Retinal pigment epithelial cell (primary cell): ENCODE data around the gene LYST.

Experiments used
- DNase-seq: peaks from one replicate; pipeline ENCODE4 v3.0.0-alpha.2; 2010; ENCODE audit warnings: low read depth
- H3K4me3 ChIP-seq: 2 replicates; pipeline ENCODE4 v1.5.1; 2011; ENCODE audit warnings: mild to moderate bottlenecking, low read length, control low read depth, moderate library complexity
- TF ChIP-seq, protein P1 (sequence below): conservative IDR thresholded peaks from 2 replicates; pipeline ENCODE4 v1.5.1; 2011; ENCODE audit warnings: low read depth, low read length, control low read depth, inconsistent platforms

LYST gene

DNA sequence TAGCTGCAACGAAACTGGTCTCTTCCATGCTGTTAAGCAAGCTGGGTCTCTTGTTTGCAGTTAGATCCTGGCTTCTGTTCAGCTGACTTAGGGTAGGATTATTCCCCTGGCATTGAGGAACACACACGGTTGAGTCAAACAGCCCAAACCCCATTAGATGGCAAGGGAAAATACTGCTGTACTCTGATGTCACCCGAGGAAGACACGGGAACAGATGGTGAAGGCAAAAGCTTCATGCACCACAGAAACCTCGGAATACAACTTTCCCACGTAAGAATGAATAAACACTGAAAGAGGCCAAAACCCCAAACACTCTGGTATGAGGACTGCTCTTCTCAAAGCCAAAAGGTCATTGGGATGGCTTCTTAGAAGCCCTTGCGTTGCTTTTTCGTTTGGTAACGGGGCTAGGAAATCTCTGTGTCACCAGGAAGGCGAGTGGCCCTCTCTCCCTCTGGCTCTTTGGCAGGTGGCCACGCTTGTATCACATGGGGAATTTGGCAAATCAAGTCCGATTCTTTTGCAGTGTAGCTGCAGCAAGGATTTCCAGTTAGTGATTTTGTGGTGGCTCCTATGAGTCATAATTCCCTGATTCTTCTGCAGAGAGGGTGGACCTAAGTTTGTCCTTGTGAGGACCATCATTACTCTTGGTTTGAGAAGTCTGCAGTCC lies 16.7 kb upstream of the LYST start:
- TF ChIP-seq, protein P1, sequence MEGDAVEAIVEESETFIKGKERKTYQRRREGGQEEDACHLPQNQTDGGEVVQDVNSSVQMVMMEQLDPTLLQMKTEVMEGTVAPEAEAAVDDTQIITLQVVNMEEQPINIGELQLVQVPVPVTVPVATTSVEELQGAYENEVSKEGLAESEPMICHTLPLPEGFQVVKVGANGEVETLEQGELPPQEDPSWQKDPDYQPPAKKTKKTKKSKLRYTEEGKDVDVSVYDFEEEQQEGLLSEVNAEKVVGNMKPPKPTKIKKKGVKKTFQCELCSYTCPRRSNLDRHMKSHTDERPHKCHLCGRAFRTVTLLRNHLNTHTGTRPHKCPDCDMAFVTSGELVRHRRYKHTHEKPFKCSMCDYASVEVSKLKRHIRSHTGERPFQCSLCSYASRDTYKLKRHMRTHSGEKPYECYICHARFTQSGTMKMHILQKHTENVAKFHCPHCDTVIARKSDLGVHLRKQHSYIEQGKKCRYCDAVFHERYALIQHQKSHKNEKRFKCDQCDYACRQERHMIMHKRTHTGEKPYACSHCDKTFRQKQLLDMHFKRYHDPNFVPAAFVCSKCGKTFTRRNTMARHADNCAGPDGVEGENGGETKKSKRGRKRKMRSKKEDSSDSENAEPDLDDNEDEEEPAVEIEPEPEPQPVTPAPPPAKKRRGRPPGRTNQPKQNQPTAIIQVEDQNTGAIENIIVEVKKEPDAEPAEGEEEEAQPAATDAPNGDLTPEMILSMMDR, result no peak
- DNase-seq, result peak; percentile 90
- peak overlapping the region; percentile 0 for H3K4me3 ChIP-seq

DNA sequence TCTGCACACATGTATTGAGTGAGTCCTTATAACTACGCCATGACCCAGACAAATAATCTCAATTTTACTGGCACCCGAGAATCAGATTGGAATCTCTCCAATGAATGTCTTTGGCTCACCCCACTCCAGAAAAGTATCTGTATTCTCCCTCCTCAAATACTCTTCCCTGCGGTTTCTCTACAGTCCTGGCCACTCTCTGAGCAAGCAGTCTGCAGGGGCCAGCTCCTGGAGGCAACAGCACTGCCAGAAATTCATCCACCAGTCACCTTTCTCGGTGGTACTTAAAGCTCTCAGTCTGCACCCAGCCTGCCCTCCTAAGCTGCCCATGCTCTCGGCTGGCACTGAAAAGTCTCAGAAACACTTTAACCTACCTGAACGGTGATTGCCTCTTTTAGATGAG lies 16.1 kb upstream of the LYST start:
- peak overlapping the region; percentile 0 for H3K4me3 ChIP-seq
- DNase-seq, result no peak
- TF ChIP-seq, protein P1, result no peak

DNA sequence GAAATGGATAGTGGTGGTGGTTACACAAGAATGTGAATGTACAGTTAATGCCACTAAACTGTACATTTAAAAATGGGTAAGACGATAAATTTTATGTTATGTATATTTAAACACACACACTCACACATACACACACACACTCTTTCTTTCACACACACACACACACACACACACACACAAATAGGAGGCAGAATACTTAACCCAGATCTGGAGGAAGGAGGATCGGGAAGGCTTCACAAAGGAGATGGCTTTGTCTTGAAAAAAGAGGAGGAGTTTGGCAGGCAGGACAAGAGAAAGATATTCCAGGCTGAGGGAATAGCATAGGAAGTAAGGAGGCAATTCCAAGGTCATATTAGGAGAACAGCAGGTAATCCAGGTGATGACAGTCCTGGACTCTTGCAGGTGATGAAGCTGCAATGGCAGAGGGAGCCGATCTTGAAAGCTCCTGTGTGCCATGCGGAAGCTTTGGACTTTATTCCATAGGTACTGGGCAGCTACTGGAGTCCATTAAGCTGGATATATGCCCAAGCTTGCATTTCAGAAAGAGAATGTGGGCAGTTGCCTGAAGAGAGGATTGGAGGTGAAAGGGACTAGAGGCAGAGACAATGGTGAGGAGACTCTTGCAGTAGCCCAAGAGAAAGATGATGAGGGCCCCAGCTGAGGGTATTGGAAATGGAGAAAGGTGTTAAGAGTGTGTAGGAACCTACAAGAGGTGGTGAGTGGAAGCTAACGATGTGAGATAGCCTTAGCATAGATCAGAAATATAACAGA lies 15.4 kb upstream of the LYST start:
- H3K4me3 ChIP-seq, result no peak overlapping the region
- TF ChIP-seq, protein P1, result no peak
- DNase-seq, result no peak

DNA sequence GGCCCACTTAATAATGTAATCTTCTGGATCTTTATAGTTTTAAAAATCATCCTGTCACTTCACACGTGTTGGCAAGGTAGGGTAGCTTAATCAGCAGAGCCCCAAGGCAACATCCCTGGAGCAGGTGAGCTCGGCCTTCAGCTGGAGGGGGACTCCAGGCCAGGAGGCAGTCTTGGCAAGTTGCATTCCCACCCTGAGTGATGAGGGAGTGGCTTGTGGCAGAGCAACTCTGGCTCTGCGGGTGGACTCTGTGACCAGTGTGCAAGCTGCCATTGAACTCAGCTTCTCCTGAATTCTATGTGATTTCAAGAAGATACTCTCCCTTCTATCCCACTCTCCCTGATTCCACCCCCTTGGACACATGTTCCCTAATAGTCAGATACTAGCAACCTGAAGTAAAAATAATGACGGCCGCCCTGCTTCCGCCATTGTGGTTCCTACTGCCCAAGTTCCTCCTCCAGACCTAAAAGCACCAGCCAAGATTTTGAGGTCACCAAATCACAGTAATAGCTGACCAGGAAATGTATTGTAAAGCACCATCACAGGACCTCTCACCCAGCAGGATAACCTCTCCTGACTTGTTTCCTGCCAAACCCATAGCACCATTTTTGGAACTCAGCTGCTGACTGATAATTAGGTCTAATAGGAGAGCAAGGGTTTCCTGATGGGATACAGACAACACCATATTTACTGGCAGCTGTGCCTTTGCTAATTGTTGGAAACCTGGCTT lies 11.5 kb upstream of the LYST start:
- no peak overlapping the region for H3K4me3 ChIP-seq
- TF ChIP-seq, protein P1, result no peak
- DNase-seq, result no peak

DNA sequence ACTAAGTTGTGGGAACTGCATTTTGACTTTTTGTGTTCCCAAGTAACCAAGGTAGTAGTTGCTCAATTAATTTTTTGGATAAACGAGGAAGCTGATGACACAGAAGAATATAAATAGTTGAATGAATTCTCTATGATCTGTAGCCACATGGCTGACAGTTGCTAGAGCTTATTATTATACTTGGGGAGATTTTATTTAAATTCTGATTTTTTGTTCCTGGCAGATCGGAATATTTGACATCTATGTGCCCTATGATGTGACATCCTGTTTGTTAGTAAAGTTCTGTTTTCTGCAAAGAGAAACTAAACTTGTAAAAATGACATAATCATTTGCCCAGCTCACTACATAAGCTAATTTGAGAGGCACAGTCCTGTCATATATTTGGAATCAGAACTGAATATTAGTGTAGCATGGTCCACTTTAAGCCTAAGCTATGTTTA lies 9.7 kb upstream of the LYST start:
- TF ChIP-seq, protein P1, result no peak
- no peak overlapping the region for H3K4me3 ChIP-seq
- no peak for DNase-seq

DNA sequence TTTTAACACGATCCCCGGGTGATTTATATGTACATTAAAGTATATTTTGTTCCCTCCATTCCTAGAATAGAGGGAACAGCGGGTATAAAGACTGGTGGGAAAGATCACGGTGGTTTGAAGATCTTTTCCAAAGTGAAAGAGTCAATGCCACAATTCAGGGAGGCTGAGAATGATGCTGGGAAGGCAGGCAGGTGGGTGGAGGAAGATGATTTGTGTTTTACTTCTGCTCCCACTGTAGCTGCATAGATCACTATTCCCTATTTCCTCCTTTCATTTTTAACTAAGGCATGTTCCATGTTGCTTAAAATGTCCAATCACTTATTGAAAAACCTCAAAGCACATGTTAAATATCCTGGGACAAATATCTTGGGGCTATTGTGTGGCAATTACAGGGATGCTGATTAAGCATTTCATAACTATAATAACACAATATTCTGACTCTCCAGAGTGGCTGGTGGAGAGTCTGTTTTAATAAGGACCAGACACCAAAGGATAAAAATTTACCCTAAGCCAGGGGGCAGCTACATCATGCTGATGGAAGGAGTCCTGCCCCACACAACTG lies 8.4 kb upstream of the LYST start:
- TF ChIP-seq, protein P1, result no peak
- no peak overlapping the region for H3K4me3 ChIP-seq
- no peak for DNase-seq
